NCI-H1694 (cell line): Measurements from ENCODE around the gene SHISAL1.

Source experiments
- DNase-seq: peaks from one replicate; lab custom pipeline; 2025; lab: John Stamatoyannopoulos, UW

SHISAL1 gene

DNA sequence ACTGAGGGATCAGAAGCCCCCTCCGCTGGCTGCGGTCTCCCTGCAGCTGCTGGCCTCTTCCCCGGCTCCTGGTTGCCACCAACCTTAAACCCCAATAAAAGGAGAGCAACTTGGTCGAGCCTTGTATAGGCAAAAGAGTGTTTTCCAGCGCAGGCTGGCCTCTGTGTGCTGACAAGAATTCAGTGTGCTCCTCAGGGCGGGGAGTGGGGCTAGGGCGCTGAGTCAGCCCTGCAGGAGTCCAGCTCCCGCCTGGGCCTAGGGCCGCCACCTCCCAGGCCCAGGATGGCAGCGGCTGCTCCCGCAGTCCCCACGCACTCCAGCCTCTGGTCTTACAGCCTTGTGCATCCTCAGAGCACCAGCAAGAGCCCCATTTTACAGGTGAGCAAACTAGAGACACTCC, at the start of gene SHISAL1:
Gene SHISAL1, minus strand, starts transcription at position 186 of the 400 bp plus-strand sequence. CDS start 12,006 bp downstream, outside the sequence.
- no peak for DNase-seq

GRCh38 chr22:44361391-44362126, 48.8 kb upstream of the SHISAL1 start:
- DNase-seq = no peak

DNA sequence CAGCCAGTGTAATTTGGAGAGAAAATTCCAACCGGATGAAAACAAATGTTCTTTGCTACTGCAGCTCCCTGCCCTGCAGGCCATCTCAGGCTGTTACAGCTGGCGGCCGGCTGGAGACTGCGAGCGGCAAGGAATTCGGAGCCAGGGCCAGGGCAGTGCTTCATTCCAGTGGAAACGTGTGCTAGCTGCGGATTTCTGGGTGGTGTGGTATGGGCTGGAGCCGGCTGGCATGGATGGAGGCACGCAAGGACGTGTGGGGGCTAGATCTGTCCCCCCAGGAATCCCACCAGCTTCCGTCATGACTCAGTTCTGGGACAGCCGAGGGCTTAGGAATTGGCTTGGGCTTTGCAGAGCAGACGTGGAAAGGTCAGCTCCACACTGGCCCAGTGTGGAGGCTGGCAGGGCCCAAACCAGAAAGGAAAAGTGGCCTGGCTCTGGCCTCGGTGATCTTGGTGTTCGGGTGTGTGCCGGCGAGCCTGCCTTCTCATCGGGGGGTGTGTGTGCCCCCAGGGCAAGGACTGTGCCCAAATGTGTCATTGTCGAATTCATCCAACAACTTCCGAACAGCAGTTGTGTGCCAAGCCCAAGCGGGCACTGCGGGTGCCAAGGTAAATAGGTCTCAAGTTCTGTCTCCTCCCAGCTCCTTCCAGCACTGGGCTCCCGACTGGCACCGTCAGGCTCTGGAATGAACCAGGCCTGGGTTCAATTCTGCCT, 48.1 kb upstream of the SHISAL1 start:
- no peak for DNase-seq

DNA sequence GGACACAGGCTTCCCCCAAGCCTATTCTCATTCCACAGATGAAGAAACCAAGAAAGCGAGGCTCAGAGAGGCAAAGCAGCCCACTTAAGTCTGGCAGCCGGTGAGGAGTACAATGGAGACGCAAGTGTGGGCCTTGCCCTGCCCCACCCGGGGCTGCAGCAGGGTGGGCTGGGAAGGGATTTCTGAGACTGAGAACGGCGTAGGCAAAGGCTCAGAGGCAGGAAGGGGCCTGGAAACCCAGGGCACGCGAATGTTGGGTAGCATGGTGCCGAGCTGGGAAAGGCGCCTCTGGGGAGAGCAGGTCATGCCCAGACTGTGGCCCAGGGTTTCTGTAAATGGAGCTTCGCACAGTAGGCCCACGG, 47.5 kb upstream of the SHISAL1 start:
- DNase-seq = no peak

GRCh38 chr22:44359496-44360110, 46.9 kb upstream of the SHISAL1 start:
- DNase-seq = no peak

DNA sequence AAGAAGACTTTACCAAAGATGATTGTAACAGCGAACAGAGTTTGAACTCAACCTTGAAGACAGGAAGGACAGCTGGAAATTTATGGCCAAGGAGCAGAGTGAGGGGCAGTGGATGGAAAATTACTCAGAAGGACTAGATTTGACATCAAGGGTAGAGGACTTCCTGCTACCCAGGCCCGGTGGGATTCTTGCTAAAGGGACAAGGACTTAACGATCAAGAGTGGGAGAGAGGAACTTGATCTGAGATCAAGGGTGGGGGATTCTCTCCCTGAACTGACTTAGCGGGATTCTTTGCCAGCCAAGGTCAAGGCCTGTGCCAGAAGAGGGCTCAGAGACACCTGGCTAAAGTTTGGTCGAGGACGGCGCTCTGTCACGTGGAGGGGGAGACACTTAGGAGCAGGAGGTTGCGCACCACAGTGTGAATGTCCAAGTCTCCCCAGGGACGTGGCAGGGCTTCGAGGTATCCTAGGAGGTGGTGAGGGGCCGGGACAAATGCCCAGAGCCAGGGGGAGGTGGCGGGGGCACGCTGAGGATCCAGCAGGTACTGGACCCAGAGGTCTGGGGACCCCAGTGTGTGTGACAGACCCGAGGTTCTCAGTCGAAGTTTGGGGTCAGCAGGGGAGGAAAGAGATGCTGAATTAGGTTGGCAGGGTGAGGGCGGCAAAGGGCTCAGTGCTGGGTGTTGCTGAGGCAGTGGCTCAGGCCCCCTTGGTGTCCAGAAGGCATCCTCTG, 46.1 kb upstream of the SHISAL1 start:
- DNase-seq = no peak

GRCh38 chr22:44357966-44358465, 45.3 kb upstream of the SHISAL1 start:
- DNase-seq = peak; percentile 41

DNA sequence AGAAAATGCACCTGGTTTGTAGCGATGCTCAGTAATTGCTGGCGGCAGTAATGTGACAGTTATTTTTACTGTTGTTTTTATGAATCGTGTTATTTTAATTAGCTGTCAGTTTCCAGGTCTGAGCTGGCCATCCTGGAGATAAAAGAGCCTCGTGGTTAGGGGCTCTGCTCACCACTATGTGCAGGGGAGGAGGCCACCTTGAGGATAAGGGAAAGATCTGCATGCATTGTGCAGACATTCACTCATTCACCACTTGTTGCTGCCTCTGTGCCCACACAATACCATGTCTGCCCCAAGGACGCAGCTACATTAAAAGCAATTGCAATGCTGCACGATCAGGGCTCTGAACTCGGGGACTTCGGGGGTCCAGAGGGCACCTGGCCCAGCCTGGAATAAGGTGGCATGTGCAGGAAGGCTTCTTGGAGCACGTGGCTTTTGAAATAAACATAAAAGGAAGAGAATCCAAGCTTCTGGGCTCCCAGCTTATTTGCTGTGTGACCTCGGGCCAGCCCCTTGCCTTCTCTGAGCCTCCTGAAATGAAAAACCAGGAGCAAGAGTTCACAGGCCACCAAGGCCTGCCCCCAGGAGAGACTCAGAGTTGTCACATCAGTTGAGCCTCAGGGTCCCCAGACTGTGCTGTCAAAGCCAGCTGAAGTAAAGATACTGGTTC, 44.7 kb upstream of the SHISAL1 start:
- peak; percentile 21 for DNase-seq

DNA sequence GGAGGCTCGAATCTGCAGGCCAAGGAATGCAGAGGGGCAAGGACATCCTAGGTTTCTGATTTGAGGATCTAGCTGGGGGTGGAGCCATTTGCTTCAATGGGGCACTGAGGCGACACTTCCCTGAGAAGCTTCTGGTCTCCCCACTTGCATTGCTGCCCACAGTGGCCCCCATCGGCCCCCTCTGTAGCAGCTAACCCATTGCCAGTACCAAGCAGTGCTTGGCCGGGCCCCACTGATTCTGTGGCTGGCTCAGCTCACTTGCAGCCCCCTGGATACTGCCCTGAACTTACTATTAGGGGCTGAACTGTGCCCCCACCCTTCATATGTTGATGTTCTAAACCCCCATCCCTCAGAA, 42.9 kb upstream of the SHISAL1 start:
- no peak for DNase-seq

DNA sequence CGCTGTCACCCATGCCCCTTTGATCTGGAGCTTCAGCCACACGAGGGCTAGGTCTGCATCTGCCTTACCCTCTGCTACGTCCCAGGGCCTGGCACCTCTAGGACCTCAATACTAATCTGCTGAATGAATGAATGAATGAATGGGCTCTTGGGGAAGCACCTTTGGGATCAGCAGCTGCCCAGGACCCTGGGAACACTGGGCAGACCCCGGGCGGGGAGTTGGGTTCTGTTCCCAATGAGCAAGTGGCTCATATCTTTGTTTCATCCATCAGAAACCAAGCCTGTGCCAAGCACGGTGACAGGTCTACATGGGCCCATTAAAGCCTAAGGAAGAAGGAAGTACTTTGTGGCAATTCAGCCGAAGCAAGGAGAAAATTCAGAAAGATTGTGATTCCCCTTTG, 41.5 kb upstream of the SHISAL1 start:
- DNase-seq = no peak

- DNase-seq = no peak
Observed at GRCh38 chr22:44353041-44353440, 40.3 kb upstream of the SHISAL1 start.

GRCh38 chr22:44352378-44353035, 39.8 kb upstream of the SHISAL1 start:
- no peak for DNase-seq

DNA sequence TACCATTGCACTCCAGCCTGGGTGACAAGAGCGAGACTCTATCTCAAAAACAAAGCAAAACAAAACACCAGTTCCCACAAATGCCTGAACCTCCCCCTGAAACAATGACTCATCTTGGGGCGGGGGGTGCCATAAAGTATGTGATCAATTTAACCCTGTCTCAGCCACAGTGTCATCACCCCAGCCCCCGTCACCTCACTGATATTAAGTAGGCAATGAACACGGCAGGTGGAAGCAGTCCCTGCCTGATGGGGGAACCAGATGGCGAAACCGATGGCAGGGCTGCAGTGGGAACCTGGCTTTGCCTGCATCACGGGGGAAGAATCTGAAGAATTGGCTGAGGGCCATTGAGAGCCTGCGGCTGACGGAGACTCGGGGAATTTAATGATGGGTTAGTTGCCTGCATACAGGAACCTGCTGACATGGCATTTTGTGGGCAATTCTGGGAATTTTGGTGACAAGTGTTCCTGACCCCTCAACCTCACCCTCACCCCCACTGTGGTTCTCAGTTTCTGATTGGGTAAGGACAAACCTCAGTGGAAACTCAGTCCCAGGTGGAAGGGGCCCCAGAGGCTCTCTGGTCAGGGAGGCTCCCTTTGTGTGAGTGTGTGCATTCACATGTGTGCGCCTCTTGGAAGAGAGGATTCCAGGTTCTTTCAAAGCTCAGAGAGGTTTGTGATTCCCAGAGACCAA, 39.1 kb upstream of the SHISAL1 start:
- peak; percentile 97 for DNase-seq

GRCh38 chr22:44351037-44351436, 38.3 kb upstream of the SHISAL1 start:
- no peak for DNase-seq

- DNase-seq = no peak
Observed at GRCh38 chr22:44349594-44349993, 36.8 kb upstream of the SHISAL1 start.

GRCh38 chr22:44348971-44349560, 36.3 kb upstream of the SHISAL1 start:
- DNase-seq = no peak

DNA sequence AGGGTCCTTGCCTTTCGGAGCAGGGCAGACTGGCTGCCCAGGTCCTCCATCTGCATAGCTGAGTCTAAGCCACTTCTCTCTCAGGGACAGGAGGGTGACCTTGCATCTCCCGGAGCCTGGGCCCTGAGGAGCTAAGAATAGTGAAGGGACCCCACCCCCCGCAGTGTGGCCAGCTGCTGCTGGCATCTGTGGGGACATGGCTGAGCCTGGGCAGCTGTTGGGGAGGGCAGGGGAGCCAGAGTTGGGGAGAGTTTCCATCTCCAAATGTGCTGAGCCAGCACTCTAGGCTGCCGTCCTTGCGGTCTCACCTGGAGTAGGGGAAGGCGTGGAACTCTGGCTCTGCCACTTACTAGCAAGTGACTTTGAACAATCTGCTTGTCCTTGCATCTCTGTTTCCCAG, 34.8 kb upstream of the SHISAL1 start:
- no peak for DNase-seq

- DNase-seq = no peak
Observed at GRCh38 chr22:44347080-44347479, 34.3 kb upstream of the SHISAL1 start.

DNA sequence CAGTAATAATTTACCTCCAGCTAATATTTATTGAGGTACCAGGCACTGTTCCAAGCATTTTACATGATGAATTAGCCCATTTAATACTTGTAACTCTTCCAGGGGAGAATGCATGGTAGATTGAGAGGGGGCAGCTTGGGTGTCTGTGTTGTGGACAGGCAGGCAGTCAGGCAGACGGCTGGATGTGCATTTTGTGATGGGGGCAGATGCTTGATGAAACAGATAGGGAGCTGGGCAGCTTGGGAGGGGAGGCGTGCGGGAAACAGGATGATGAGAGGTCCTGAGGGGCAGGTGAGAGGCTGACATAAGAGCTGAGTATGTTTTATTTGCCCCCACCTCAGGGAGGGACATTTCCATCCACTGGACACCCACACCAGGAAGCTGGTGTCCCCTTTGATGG, 33.1 kb upstream of the SHISAL1 start:
- no peak for DNase-seq

DNA sequence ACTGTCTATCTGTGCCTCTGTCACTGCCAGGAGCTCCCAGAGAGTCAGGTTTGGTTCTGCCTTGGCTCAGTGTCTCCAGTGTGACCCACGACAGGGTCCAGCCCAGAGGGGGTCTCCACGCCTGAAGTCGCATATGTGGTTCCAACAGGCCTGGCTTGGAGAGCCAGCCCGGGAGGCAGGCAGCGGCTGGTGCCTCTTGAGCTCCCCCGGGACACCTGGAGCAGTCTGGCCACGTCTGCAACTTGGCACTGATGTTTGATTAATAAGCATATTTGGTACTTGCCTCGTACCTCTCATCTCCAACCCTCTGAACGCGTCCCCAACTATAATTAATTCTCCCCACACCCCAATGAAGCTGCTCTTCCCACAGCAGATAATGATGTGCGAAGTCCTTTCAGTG, 31.7 kb upstream of the SHISAL1 start:
- no peak for DNase-seq
